Suprapubic skin (tissue), 4 donors: ENCODE measurements around the gene WASF1.

ENCODE experiments used
- CTCF ChIP-seq, 2 donors: fragments of 200-600 bp in 1 of 2; fragments of 450-650 bp in 1 of 2; sonication (generic) in 1 of 2; IDR thresholded peaks; one replicate each; pipeline ENCODE4 v1.5.1; 2016 to 2019; ENCODE audit warnings: antibody characterized with exemption in 2 of 2, mild to moderate bottlenecking in 1 of 2, moderate library complexity in 1 of 2
- EP300 ChIP-seq: sonication (generic); formaldehyde crosslinking; IDR thresholded peaks from one replicate; pipeline ENCODE4 v1.6.1; 2017; ENCODE audit warnings: antibody characterized with exemption
- POLR2A ChIP-seq, 2 donors: fragments of 450-650 bp; IDR thresholded peaks; one replicate each; pipeline ENCODE4 v1.6.1; 2017; ENCODE audit warnings: antibody characterized with exemption in 2 of 2, mild to moderate bottlenecking in 2 of 2, moderate library complexity in 2 of 2
- POLR2AphosphoS5 ChIP-seq, 3 donors: sonication (generic); formaldehyde crosslinking; IDR thresholded peaks; one replicate each; pipeline ENCODE4 v1.6.1; 2017; ENCODE audit warnings: antibody characterized with exemption in 3 of 3

GRCh38 chr6:110140650-110141049 is 38.8 kb downstream of the WASF1 start:
- TF ChIP-seq CTCF (IDR thresholded peaks at IDR 0.05), result no peak
- TF ChIP-seq POLR2AphosphoS5 (IDR thresholded peaks at IDR 0.05), result no peak
- TF ChIP-seq EP300, result no peak
- no peak for TF ChIP-seq POLR2A (IDR thresholded peaks at IDR 0.05)
